ENCODE results near the gene TAS2R31.

TAS2R31 gene

DNA sequence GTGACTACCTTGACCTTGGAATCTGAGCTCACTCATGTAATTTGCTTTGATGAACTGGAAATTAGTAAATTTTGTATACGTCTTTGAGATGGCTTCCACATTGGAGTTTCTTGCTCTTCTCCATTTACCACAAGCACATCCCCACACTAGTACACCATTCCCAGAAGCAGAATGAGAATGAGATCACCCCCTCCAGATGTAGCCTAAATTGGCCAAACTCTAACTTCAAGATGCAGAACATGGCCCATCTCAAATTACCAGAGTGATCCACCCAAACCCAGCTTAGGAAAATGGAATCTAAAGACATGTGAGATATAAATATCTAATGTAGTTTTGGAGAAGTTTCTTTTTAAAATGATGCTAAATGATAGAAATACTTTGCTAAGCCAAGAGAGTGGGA lies 23.6 kb downstream of the TAS2R31 start:
- DNase-seq (ENCODE audit: extremely low read depth in 1 of 2, low read depth in 1 of 2): no peak

GRCh38 chr12:10998204-10998603 lies 33.0 kb downstream of the TAS2R31 start, which contains the start of gene TAS2R20:
TSS of gene TAS2R20 (minus strand) at chr12:10998304. CDS start at chr12:10997875, 429 bp downstream.
- DNase-seq (ENCODE audit: extremely low read depth in 1 of 2, low read depth in 1 of 2): no peak

DNA sequence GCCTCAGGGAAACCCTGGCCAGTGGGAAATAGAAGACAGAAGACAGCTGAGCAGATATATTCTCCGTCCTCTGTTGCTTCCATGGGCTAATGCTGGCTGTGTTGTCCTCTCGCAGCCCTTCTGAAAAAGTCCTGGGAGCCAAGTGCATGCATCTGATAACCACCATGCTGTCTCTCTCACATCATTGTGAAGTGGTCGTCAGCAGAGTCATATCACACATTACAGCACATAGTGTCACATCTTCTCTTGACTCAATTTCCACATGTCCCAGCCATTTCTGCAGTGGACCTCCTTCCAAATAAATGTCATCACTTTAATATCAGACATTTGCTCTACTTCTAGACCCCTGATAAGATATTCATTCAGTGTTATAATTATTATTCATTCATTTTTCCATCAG lies 36.9 kb downstream of the TAS2R31 start:
- no peak for DNase-seq (ENCODE audit: extremely low read depth in 1 of 2, low read depth in 1 of 2)

DNA sequence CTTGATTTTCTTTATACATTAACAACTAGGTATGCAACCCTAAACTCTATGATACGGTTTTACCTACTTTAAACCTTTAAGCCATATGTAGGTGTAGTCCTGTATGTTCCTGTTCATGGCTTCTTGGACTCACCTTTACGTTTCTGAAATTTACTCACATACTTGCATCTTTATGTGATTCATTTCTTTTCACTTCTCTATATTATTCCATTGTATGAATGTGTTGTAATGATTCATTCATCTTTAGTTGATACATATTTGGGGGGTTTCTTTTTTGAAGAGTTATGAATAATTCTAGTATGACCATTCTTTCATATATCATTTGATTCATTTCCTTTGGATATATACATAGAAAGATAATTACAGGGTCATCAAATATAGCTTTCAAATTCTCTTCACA lies 42.1 kb downstream of the TAS2R31 start:
- no peak for DNase-seq (ENCODE audit: extremely low read depth in 1 of 2, low read depth in 1 of 2)

- no peak for DNase-seq (ENCODE audit: extremely low read depth in 1 of 2, low read depth in 1 of 2)
These were observed 44.4 kb downstream of the TAS2R31 start, which contains the start of gene TAS2R50 for GRCh38 chr12:10986812-10987211. TSS of gene TAS2R50 (minus strand) at chr12:10986912. CDS start at chr12:10986860, 52 bp downstream.

- DNase-seq (ENCODE audit: extremely low read depth in 1 of 2, low read depth in 1 of 2): peak in 1 of 2 donors; percentile 29
These were observed 49.0 kb downstream of the TAS2R31 start for GRCh38 chr12:10982244-10982643.
